NCI-H2171 treated with DMSO at 0.1 percent for 48 hours (cell line): ENCODE results near the gene LRBA.
A peak's percentile ranks its signal among the peaks of the same experiment; 100 is the strongest.

ENCODE experiments used
- DNase-seq: peaks from one replicate; lab custom pipeline; 2025; lab: John Stamatoyannopoulos, UW

The LRBA gene

GRCh38 chr4:150725957-150726523, 289.0 kb downstream of the LRBA start:
- no peak for DNase-seq

DNA sequence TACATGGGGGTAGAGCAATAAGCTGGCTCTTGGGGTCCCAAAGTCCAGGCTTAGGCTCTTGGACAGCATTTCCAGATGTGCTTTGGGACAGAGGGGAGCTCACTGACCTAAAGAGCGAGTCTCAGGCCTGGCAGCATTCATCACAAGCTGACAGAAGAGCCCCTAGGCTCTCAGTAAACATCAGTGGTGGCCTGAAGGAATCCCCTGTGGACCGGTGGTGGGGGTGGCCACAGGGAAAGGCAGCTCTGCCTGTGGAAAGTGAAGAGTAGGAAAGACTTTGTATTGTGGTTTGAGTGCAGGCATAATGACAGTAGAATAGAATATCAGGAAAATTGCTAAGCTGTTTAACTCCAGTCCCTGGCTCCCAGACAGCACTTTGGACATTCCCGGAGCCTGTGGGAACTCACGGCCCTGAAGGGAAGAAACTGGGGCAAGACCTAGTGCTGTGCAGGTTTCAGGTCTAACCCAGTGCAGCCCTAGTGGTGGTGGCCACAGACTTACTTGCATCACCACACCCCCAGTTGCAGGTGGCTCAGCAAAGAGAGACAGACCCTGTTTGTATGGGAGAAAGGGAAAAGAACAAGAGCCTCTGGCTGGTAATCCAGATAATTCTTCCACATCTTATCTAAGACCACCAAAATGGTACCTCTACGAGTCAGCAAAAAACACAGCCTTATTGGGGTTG, 291.2 kb downstream of the LRBA start:
- DNase-seq = no peak

DNA sequence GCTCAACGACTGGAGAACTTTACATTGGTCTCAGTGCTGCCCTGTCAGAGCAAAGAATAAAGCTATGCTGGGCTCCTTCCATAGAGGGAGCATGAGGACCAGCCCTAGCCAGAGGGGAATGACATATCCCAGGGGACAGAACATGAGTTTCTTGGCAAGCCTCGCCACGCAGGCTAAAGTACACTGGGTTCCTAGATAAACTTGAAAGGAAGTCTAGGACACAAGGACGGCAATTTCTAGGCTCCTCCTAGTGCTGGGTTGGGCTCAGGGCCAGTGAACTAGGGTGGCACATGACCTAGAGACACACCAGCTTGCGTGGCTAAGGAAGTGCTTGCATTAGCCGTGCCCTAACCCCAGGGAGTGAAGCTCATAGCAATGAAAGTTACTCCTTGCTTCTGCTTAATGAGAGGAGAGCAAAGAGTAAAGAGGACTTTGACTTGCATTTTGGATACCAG, 292.1 kb downstream of the LRBA start:
- peak; percentile 69 for DNase-seq

DNA sequence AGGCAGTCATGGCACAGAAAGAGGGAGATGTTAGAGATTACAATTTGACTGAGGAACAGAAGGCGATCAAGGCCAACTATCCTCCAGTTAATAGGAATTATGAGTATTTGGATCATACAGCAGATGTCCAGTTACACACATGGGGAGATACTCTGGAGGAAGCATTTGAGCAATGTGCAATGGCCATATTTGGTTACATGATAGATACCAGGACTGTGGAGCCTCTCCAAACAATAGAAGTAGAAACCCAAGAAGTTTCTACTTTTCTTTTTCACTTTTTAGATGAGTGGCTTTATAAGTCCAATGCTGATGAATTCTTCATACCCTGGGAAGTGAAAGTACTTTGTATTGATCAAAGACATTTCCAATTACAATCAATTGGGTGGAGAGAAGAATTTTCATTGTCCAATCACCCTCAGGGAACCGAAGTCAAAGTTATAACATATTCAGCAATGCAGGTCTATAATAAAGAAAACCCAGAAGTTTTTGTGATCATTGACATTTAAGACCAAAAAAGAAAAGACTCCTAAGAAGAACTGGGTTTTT, 294.0 kb downstream of the LRBA start:
- DNase-seq = no peak

DNA sequence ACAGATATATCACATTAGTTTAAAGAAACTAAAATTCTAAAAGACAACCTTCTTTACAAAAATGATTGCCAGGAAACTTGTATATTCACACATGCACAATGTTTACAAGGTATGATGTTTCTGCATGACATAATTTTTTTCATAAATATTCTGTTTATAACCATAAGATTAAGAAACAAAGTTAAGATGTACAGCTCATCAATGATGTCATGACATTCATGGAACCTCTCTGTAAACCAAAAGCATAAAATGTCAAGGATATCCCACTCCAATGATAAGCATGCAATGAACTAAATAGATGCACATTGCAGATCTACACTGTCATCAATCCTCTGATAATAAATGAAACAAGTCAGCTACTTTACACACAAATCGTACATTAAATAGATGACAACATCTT, 297.1 kb downstream of the LRBA start:
- no peak for DNase-seq

- no peak for DNase-seq
These were observed 300.3 kb downstream of the LRBA start for GRCh38 chr4:150714462-150715438.

DNA sequence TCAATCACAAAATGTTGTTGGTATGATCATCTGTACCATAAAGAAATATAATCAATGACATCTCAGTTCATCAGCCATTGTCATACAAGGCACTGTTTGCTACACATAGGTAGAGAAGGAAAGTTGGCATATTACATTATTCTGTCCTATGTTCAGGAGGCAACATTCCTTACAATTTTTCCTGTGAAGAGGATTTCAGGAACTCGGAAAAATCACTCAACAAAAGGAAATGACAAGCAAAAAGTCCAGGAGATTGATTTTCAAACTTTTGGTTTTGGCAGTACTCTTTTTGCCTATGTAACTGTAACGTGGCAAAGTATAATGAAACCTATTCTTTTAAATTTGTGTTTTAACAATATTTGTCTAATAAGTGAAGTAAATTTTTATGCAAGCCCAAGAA, 301.8 kb downstream of the LRBA start:
- no peak for DNase-seq

DNA sequence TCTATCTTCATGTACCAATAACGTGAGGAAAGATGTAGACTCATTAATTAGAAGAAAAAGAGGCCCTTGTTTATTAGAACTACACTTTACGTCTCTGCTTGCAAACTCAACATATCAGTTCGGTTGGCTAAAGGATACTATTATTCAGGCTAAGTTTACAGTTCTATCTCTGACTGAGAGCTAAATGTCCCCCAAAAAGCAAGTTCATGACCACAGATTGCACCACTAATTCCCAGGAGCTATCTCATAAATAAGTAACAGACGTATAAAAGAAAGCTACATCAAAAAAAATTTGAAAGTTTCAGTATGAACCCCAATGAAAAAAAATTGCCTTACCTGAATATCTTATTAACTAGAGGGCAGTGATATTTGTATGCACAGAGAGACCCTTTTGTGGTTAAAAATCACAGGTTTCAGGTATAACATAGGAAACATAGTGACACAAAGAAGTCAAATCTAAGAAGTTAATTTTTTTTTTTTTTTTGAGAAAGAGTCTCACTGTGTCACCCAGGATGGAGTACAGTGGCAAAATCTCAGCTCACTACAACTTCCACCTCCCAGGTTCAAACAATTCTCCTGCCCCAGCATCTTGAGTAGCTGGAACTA, 304.2 kb downstream of the LRBA start:
- no peak for DNase-seq

- DNase-seq = no peak
These were observed 307.1 kb downstream of the LRBA start for GRCh38 chr4:150708004-150708403.

DNA sequence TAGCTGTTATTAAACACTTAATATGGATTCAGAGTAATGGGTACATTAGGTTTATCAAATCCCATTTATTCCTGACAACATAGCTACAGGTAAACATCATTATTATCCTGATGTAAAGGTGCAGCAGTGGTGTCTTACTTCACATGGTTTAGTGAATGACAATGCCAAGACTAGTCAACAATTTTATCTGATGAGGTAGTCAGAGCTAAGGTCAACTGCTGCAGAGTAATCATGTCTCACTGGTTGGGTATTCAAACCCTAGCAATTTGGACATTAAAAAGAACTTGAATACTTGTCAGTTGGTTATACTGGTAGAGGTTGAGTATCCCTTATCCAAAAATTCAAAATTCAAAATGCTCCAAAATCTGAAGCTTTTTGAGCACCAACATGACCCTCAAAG, 315.5 kb downstream of the LRBA start:
- no peak for DNase-seq

DNA sequence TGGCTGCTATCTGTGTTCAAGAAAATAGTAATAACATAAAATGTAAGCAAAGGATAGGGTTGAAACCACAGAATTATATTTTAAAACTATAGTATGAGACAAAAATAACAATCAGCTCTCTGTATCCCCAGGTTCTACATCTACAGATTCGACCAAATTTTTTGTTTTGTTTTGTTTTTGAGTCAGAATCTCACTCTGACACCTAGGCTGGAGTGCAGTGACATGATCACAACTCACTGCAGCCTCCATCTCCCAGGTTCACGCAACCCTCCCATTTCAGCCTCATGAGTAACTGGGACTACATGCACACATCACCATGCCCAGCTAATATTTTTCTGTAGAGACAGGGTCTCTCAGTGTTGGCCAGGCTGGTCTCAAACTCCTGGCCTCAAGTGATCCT, 319.9 kb downstream of the LRBA start:
- no peak for DNase-seq

DNA sequence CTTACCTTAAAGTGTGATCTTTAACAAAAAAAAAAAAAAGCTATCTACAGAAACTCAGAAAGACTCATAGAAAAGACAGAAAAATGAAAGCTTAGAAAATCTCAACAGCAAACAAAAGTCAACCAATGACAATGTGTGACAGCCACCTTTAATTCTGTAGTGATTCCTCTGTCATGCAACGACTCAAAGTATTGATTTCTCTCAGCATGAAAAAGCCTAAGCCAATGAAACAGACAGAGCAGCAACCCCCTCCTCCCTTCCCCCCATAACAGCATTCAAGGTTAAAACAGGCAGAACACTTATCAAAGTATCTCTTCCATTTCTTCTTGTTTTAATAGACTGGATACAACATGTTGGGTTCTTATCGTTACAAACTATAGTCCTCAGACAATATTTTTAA, 320.6 kb downstream of the LRBA start:
- no peak for DNase-seq

GRCh38 chr4:150683775-150684350, 331.2 kb downstream of the LRBA start:
- no peak for DNase-seq

- no peak for DNase-seq
These were observed 333.0 kb downstream of the LRBA start for GRCh38 chr4:150682126-150682525.

GRCh38 chr4:150681063-150681462, 334.0 kb downstream of the LRBA start:
- no peak for DNase-seq

DNA sequence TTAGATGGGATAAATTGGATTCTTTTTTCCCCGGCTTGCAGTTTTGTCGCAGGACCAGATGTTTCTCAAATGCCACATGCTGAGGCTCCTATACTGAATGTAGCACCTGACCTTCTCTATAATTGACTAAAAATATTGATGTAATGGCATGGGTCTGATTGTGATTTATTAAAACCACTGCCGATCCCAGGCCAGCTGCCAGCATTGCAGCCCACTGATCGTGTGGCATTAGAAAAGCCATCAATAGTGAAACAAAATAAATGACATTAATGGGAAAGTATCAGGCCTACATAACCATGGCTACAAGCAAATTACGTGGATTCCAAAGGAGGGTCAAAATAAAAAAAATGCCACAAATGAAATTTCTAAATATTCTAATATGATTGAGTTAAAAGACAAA, 334.4 kb downstream of the LRBA start:
- peak; percentile 41 for DNase-seq

DNA sequence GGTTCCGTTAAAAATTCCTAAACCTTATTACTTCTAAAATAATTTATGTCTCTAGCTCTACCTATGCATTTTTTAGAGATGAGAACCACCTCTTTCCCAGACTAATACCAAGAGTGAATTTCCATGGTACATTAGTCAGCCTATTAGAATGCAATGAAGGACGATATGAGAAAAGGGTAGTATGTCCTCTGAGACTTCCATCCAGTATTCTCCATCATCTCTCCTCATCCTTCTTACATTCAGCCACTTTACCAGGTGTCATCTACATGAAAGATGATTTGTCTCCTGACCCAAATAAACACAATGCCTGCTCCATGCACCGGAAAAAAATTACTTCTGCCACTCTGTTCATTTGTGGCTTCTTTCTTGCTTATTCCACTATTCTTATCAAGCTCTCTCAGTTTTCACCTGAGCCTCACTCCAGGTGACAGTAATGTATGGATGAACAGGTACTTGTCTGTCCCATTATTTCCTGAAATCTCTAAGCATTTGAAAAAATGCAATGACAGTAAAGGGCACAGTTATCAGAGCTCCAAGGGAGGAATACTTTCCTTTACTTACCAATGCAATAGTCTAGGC, 335.2 kb downstream of the LRBA start:
- no peak for DNase-seq

- DNase-seq = no peak
These were observed 335.9 kb downstream of the LRBA start for GRCh38 chr4:150679018-150679764.

- no peak for DNase-seq
These were observed 341.3 kb downstream of the LRBA start for GRCh38 chr4:150673793-150674192.

DNA sequence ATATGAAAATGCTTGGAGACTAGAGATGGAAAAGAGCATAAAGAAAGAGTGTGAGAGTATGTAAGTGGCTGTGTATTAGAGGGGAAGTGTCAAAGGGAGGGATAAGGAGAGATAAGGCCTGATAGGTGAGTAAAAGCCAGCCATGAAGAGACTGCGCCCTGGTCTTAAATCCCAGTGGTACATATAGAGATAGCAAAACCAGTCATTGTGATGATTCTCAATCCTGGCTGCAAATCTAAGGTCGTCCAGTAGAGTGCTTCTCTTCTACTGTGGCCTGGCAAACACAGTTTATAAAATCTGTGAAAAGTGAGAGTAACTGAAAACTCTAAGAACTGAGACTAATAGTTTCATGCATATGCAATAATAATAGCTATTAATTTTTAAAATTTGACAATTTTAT, 346.3 kb downstream of the LRBA start:
- no peak for DNase-seq

- DNase-seq = no peak
These were observed 350.1 kb downstream of the LRBA start for GRCh38 chr4:150664935-150665334.
